GM15510 (cell line): Measurements from ENCODE around the gene SLC25A21.

ENCODE experiments used
- POLR2A ChIP-seq: IDR thresholded peaks from 3 replicates; pipeline ENCODE4 v1.6.1; 2011; ENCODE audit warnings: borderline replicate concordance; ENCODE audit not compliant: insufficient read length; ENCODE audit errors: extremely low read depth

SLC25A21 gene

DNA sequence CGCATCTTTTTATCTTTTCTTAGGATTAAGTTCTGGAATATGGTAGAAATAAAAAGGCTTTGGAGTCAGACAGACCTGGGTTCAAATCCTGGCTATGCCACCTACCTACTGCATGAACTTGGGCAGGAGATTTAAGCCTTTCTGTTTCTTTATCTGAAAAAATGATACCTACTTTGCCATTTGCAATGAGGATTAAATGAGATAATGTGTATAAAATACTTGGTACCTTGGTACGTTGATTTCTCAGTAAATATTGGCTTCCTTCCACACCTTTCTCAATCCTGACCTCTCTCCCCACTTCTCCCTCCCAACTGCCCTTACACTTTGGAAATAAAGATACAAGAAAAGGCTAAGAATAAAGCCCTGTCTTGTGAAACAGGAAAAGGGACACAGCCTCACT lies 338.1 kb downstream of the SLC25A21 start:
- no peak for TF ChIP-seq POLR2A

DNA sequence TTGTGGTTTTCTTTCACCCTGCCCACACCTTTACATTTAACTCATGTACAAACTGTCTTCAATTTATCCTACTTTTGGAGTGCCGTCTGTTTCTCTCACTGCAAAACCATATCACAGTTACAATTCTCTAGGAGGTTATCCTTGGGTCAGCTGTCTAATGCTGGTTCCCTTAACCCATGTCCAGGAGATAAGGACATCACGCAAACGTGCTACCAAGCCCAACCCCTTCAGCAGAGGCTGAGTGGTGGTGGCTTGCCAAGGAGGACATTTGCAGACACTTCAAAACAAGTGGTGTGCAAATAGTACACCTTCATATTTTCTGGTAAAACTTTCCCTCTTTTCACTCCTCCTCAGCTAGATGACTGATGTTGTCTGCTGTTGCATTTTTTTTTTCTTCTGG lies 342.9 kb downstream of the SLC25A21 start:
- TF ChIP-seq POLR2A: no peak

- TF ChIP-seq POLR2A: no peak
Measured at GRCh38 chr14:36827861-36828260, 344.5 kb downstream of the SLC25A21 start.

- no peak for TF ChIP-seq POLR2A
Measured at GRCh38 chr14:36826614-36827013, 345.8 kb downstream of the SLC25A21 start.

GRCh38 chr14:36824854-36825253 lies 347.6 kb downstream of the SLC25A21 start:
- no peak for TF ChIP-seq POLR2A

GRCh38 chr14:36823651-36824050 lies 348.8 kb downstream of the SLC25A21 start:
- no peak for TF ChIP-seq POLR2A

DNA sequence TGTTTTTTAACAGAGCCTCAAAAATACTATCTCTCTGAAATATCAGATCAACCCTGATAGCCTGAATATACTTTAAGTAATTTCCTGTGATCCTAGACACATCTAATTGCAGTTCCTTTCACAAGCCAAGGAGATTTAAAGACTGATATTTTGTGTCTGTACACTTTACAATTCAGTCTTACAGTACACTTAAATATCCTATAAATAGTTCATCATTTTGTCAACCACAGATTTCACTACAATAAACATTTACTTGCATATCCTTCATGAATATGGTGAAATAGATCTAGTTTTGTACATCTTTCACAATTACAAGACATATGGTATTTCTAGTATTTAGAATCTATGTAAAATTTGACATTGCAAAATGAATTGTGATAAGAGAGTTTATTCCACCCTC lies 349.7 kb downstream of the SLC25A21 start:
- TF ChIP-seq POLR2A: no peak

GRCh38 chr14:36820901-36821300 lies 351.5 kb downstream of the SLC25A21 start:
- TF ChIP-seq POLR2A: no peak

DNA sequence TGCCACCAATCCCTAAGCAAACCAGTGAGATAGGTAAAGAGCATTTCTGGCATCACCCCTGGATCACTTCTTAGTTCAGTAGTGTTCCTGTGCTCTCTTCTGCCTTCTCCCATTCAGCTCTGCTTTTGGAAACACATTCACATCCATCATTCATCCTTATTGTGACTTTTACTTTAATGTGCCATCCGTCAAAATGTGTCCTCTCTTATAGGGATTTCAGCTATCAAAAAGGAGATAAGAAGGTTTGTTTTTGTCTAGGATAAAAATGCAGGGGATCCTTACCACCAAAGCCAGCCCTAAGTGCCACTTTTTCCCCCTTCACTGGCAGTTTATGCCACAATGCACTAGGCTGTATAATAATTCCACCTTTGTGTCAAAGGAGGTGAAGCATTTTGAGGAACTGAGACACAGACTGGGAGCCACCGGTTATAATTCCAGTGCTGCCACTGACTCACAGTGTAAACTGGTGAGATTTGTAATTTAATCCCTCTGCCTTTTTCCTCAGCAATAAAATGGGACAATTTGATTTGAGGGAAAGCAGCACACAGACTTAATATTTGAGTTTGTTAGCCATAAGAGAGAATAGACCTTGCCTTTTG lies 352.2 kb downstream of the SLC25A21 start:
- no peak for TF ChIP-seq POLR2A

- no peak for TF ChIP-seq POLR2A
Measured at GRCh38 chr14:36818794-36819384, 353.5 kb downstream of the SLC25A21 start.

- TF ChIP-seq POLR2A: no peak
Measured at GRCh38 chr14:36818246-36818645, 354.2 kb downstream of the SLC25A21 start.

DNA sequence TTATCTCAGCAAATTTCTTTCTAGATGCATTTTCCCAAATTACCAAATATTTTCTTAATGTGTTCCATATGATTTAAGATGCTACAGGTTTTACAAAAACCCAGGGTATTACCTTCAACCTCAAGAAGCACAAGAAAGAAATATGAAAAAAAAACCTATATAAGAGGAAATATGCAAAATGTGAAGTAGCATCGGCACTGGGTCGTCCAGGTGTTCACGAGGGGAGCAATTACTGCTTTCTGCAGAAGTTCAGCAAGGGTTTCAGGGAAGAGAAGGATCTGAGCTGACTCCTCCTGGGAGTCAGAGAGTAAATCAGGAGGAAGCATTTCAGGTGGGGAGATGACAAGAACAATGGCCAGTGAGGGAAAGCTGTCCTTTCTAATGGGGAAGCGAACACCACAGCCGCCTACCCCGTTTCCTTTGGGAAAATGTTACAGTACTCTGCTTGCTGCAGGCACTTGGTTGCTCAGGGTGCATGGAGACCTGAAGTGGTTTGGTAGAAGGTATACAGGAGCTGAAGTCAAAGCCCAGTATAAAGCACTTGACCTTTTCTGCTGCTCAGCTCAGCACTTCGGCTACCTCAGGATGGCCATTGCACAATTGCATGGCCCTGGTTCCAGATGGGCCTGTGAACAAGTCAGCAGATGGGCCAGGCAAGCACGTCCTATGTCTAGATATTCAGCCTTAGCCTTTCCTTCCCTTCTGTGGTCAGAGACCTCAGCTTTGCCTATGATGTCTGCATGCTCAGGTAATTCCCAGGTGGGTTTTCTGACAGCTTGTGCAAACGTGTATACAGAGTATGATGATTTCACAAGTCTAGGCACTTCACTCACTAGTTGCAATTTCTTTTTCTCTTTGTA lies 355.1 kb downstream of the SLC25A21 start:
- no peak for TF ChIP-seq POLR2A

DNA sequence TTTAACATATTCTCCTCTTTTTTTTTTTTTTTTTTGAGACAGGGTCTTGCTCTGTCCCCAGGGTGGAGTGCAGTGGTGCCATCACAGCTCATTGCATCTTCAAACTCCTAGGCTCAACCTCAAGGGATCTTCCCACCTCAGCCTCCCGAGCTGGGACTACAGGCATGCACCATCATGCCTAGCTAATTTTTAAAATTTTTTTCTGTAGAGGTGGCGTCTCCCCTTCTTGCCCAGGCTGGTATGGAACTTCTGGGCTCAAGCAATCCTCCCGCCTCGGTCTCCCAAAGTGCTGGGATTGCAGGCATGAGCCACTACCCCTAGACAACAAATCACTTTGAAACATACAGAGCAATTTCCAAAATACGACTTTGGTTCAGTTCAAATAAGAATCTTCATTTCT lies 355.9 kb downstream of the SLC25A21 start:
- no peak for TF ChIP-seq POLR2A

GRCh38 chr14:36810209-36810608 lies 362.2 kb downstream of the SLC25A21 start:
- TF ChIP-seq POLR2A: no peak

GRCh38 chr14:36807727-36808126 lies 364.7 kb downstream of the SLC25A21 start:
- no peak for TF ChIP-seq POLR2A

- TF ChIP-seq POLR2A: no peak
Measured at GRCh38 chr14:36805131-36805559, 367.3 kb downstream of the SLC25A21 start.
